Body of pancreas (tissue), 4 donors: ENCODE results near the gene CERK. TPM values are rescaled to one million over a fixed set of nuclear protein-coding genes. Genes with fewer than 3 reads are reported as not detected.

Experiments
- ATAC-seq: fragments of 150-250 bp; one replicate; pipeline ENCODE4 v1.9.1; 2016
- DNase-seq, 4 donors: peaks; one replicate each; pipeline ENCODE4 v3.0.0-alpha.2; 2019
- H3K27ac ChIP-seq, 4 donors: fragments of 200-600 bp; sonication (generic); 1 replicate in 3 of 4; 2 replicates in 1 of 4; pipeline versions ENCODE4 v1.5.1 to v1.6.1; 2016 to 2019; ENCODE audit warnings: mild to moderate bottlenecking in 1 of 4, mixed read lengths in 1 of 4, moderate library complexity in 1 of 4
- H3K27me3 ChIP-seq, 2 donors: fragments of 200-600 bp; sonication (generic); one replicate each; pipeline ENCODE4 v1.6.0; 2016; ENCODE audit warnings: mild to moderate bottlenecking in 1 of 2
- H3K36me3 ChIP-seq, 2 donors: fragments of 200-600 bp; sonication (generic); replicated peaks in 1 of 2; 2 replicates each; pipeline ENCODE4 v1.5.1; 2016; ENCODE audit warnings: low read depth in 2 of 2; ENCODE audit not compliant: insufficient read depth in 1 of 2
- H3K4me1 ChIP-seq: fragments of 200-600 bp; sonication (generic); one replicate; pipeline ENCODE4 v1.6.0; 2016
- H3K4me3 ChIP-seq, 2 donors: fragments of 200-600 bp; sonication (generic); 1 replicate in 1 of 2; 2 replicates in 1 of 2; pipeline ENCODE4 v1.5.1; 2016 to 2019
- H3K9me3 ChIP-seq, 3 donors: fragments of 200-600 bp; sonication (generic); 1 replicate in 2 of 3; 2 replicates in 1 of 3; pipeline ENCODE4 v1.5.1; 2016
- CTCF ChIP-seq, 7 experiments: fragments of 450-650 bp in 4 of 7; fragments of 200-600 bp in 3 of 7; sonication (generic) in 3 of 7; IDR thresholded peaks; one replicate each; pipeline ENCODE4 v1.5.1; 2016 to 2019; ENCODE audit warnings: antibody characterized with exemption in 7 of 7
- POLR2A ChIP-seq, 3 donors: fragments of 450-650 bp; IDR thresholded peaks; one replicate each; pipeline ENCODE4 v1.6.1; 2016; ENCODE audit warnings: antibody characterized with exemption in 3 of 3, mild to moderate bottlenecking in 2 of 3
- WGBS, 2 donors: methylation state at CpG; one replicate each; pipeline ENCODE4 v1.1.5; 2017; 5-methylcytosine and 5-hydroxymethylcytosine counted together
- intact Hi-C: fragments of 100-400 bp; cut with DNase I; formaldehyde crosslinking; loops from one replicate; pipeline ENCODE4 v1.15.1; 2023
- total RNA-seq, 2 donors: library from RNA; depleted of rRNA; stranded (reverse); fragments of >200 nt; gene quantifications; one replicate each; pipeline ENCODE4 v1.1.0, GENCODE V29; 2016

The CERK gene
- total RNA-seq, 2 donors from 2014 or later: 33.6 to 46.4 TPM

- no peak for ATAC-seq
- no peak overlapping the region for H3K27ac ChIP-seq
- no peak for TF ChIP-seq POLR2A (IDR thresholded peaks at IDR 0.05)
- no peak for TF ChIP-seq CTCF (IDR thresholded peaks at IDR 0.05)
- no peak for DNase-seq
- H3K4me1 ChIP-seq: no peaks in the 10 kb centered on the region
- H3K9me3 ChIP-seq: no peaks in the 10 kb centered on the region
- H3K27me3 ChIP-seq: no peaks in the 10 kb centered on the region
- no peak overlapping the region for H3K4me3 ChIP-seq
- intact Hi-C loops: no loop called here
- H3K36me3 ChIP-seq: peaks cover 41 to 48% of the 10 kb centered on the region in 2 donors
- WGBS, 2 donors: 92 to 94% methylated on average over 10 to 15 of the region's 15 CpGs
Measured at GRCh38 chr22:46694416-46695170, 43.5 kb downstream of the CERK start.

DNA sequence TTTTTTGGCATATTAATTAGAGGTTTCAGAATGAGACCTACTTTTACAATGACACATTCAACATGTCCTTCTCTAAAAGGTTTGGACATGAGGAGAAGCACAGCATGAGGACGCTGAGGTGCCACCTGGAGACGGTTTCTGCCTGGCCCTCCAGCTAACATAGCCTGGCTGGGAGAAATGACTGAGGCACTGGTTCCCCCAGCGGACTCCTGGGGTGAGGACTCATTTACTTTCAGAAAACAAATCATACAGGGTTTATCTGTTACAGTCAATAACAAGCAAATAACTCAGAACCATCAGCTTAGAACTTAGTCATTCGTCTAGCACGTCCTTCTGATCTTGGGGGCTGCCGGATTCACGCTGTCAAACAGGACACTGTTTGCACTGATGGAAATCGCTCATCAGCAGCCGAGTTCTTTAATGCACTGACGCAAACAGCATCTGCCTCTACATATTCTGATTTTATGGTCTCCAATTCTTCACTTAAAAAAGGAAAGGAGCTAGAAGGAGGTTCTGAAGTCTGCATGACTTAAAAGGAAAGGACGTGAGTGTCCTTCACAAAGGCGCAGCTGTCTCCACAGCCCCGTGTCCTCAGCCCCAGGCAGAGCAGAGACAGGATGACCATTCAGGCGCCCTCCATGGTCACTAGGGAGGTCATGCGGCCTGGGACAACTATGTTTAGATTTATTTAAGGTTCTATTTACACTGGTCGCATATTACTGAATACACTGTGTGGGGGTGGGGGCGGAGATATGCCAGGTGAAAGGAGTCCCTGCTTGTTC is 44.2 kb downstream of the CERK start:
- Histone ChIP-seq H3K4me3 (no peak overlapping the region), H3K9me3 (no peaks in the 10 kb centered on the region), H3K4me1 (no peaks in the 10 kb centered on the region), H3K36me3 (peaks cover 36 to 44% of the 10 kb centered on the region in 2 donors), H3K27ac (no peak overlapping the region), H3K27me3 (no peaks in the 10 kb centered on the region)
- no peak for TF ChIP-seq POLR2A (IDR thresholded peaks at IDR 0.05)
- TF ChIP-seq CTCF (IDR thresholded peaks at IDR 0.05): no peak
- DNase-seq (no peak), ATAC-seq (no peak)
- intact Hi-C loops: no loop called here
- WGBS, 2 donors: 89 to 91% methylated on average over 15 to 17 of the region's 17 CpGs

DNA sequence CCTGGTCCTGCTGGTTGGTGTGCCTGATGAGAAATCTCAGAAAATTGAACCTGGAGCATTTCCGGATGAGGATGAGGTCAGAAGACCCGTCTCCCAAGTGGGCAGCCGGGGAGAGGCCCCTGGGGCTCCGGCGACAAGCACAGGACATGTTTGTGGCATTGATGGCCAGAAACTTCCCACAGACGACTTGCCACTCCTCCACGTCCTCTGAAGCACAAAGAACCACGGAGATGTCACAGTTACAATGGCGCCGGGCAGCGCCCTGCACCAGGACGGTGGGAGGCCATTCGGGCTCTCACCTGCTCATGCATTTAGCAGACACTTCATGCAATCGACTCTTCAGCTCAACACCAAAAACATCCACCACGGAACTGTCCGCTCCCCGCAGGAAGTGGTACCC is 46.5 kb downstream of the CERK start:
- Histone ChIP-seq H3K36me3 (peaks cover 22 to 36% of the 10 kb centered on the region in 2 donors), H3K4me1 (peaks cover 2% of the 10 kb centered on the region), H3K4me3 (no peak overlapping the region), H3K9me3 (no peaks in the 10 kb centered on the region), H3K27ac (no peak overlapping the region), H3K27me3 (no peaks in the 10 kb centered on the region)
- ATAC-seq: no peak
- DNase-seq: no peak
- TF ChIP-seq CTCF (IDR thresholded peaks at IDR 0.05) (no peak), POLR2A (IDR thresholded peaks at IDR 0.05) (no peak)
- 95 to 98% methylated on average over 10 to 17 of the region's 17 CpGs for WGBS, 2 donors
- intact Hi-C loops: no loop called here

DNA sequence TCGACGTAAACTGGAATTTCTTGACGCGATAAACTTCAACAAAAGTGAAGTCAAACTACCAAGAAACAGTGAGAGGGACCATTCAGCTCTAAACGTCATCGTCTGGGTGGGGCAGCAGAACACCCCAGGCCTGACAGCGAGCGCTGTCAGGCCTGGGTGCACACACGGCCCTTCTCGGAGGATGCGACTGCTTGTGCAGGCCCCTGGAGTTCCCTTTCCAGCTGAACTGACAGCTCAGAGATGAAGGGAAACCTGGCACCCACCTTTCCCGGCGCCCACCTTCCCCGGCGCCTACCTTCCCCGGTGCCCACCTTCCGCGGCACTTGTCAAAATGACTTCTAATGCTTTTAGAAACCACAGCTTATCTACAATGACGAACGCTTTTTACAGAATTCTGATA is 47.9 kb downstream of the CERK start:
- TF ChIP-seq POLR2A (IDR thresholded peaks at IDR 0.05) (no peak), CTCF (IDR thresholded peaks at IDR 0.05) (no peak)
- H3K36me3 ChIP-seq: peaks cover 14 to 24% of the 10 kb centered on the region in 2 donors
- WGBS, 2 donors: 96 to 97% methylated on average over 18 to 20 of the region's 20 CpGs
- no peak overlapping the region for H3K4me3 ChIP-seq
- ATAC-seq (no peak), DNase-seq (no peak)
- peaks cover 17% of the 10 kb centered on the region for H3K4me1 ChIP-seq
- H3K9me3 ChIP-seq: no peaks in the 10 kb centered on the region
- H3K27me3 ChIP-seq: no peaks in the 10 kb centered on the region
- no peak overlapping the region for H3K27ac ChIP-seq
- intact Hi-C loops: no loop called here
